NCI-H748 (cell line): ENCODE measurements around the gene USP10.

Experiments used
- DNase-seq: peaks from one replicate; lab custom pipeline; 2025; ENCODE audit not compliant: unreplicated experiment; lab: John Stamatoyannopoulos, UW

The USP10 gene

DNA sequence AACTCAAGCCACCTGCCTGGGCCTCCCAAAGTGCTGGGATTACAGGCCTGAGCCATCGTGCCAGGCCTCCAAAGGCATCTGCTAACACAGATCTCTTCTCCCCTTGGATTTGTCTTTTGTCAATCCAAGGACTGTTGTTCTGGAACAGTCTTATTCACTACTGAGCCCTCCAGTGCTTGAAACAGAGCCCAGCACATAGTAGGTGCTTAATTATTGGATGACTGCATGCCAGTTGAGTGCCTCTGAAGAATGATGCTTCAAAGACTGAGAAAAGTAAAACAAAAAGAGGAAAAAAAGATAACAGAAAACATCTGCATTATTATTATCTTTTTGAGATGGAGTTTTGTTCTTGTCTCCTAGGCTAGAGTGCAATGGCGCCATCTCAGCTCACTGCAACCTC is 118.3 kb downstream of the USP10 start:
- no peak for DNase-seq

DNA sequence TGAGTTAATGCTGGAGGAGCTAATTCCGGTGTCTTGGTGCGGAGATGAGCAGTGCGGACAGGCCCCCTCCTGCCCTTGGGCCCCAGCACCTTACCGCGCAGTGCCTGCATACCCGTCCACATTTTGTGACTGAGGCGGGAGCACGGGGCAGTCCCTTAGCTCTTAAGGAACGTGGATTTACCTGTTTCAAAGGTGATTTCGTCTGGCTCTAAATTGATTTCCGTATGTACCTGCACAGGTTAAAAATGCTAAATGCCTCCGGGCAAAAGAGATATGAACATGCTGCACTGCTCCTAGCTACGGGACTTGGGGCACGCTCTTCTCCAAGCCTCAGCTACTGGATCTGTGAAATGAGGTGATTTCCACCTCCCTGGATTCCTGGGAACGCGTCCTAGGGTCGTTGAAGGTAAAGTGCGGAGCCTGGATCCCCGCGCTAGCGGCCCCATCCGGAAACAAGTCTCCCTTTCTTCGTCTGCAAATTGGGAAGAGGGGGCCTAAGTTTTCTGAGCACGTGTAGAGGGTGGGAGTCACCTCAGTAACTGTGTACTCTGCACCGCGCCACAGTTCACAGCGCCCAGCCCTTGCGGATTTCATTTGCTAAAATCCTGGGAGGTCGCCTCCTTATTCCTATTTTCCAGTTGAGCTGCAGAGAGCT is 119.3 kb downstream of the USP10 start:
- DNase-seq = no peak

DNA sequence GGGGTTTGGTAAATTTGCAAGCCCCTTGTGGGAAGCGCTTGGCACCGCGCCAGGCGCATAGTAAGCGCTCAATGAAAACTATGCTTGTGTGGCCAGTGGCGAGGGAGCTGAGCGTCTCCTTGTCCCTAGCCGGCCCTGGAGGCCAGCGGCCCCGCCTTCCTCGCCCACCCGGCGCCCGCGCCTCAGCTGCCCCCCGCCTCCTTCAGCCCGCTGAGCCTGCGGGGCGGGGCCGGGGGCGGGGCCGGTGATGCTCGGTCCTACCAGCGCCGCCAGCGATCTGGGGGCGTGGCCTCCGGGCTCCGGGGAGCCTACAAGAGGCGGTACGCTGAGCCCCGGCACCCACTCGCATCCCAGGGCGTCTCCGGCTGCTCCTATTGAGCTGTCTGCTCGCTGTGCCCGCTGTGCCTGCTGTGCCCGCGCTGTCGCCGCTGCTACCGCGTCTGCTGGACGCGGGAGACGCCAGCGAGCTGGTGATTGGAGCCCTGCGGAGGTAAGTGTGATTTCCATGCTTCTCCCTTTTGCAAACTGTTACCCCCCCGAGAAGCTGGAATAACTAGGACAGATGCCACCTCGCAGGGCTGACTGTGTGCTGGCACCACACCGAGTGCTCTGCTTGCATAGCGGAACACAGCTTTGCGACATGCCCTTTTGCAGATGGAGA is 120.0 kb downstream of the USP10 start, which contains the start of gene CRISPLD2:
CRISPLD2 (plus strand) TSS at position 342 of the 661 bp plus-strand sequence. CDS start 18,511 bp downstream, outside the sequence.
- DNase-seq = peak; percentile 89

DNA sequence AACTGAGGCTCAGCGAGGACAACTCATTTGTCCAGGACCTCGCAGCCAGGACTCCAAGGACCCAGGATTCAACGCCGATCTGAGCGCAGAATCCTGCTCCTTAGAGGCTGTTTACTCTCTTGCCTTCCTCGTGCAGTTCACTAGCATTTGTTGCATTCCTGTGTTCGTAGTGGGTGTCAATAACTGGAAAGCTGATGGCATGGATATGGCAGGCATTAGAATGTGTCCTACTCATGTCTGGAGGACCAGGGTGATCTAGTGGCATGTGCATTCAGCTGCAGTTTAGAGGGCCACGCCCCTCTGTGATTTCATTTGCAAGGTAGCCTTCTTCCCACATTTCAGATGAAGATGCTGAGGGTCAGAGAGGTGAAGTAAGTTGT is 120.5 kb downstream of the USP10 start:
- DNase-seq = peak; percentile 30

DNA sequence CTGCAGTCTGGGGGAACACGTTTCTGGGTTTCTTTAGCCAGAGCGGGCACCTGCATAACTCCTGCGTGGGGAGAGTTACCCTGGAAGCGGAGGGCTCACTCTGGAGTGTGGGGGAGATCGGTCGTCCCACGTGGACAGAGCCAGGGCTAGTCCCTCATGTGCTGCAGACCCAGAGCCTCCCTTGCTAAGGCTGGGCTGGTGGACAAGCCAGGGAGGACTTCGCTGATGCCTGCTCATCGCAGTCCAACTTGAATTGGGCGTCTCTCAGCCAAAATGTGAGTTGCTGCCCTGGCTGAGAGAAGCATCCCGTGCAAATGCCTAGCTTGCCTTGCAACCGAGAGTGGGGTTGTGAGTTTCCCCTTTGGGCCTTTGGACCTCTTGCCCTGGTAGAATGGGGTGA is 121.0 kb downstream of the USP10 start:
- no peak for DNase-seq

DNA sequence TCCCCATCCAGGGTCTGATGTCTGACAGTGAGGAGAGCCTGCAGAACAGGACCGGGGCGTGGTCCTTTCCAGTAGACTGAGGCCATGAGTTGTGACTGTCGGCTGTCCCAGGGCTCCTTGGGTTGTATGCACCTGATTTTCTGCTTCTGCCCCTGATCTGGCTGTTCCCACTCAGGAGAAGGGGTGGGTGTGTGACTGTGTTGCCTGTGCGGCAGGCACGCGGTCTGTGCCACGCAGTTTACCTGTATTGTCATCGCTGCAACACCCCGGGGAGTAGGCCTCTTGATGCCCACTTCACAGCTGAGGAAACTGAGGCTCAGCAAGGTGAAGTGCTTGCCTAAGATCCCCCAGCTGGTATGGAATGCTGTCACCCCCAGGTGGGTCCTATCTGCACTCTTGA is 121.4 kb downstream of the USP10 start:
- DNase-seq = no peak

DNA sequence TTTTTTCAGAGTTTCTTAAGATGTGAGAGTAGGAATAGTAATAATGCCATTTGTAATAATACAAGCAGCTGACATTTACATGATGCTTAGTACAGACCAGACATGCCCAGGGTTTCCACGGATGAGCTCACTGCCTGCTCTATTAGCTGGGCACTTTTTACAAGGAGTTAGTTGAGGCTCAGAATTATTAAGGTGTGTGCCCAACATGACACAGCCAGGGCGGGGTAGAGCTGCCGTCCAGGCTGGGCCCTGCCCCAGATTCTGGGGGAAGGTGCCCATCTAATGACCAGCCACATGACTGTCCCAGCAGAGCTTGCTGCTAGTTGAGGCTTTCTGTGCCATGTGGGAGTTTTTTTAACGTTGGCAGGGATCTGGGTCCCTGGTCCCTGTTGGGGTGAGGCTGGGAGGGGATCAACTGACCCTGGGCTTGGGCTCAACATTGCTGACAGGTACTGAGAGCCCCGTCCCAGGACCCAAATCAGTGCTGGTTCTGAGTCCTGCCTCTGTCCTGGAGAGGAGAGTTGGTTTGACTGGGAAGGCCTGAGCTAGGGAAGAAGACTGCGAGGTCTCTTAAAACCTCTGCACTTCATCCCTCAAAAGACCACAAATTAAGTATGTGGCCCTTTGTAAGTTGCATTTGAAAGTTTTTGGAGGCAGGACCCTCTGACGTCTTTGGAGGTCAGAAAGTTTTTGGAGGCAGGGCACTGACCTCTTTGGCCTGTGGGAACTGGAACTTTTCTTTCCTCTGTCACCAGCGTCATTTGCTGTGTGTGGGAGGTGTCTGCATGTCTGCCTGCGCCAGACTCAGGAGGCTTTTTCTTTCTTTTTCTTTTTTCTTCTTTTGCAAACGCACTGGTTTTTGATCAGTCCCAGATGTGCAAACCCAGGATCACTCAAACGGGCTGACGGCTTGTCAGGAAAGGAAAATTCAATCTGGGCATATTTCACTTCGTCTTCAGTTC is 122.2 kb downstream of the USP10 start:
- DNase-seq = no peak

DNA sequence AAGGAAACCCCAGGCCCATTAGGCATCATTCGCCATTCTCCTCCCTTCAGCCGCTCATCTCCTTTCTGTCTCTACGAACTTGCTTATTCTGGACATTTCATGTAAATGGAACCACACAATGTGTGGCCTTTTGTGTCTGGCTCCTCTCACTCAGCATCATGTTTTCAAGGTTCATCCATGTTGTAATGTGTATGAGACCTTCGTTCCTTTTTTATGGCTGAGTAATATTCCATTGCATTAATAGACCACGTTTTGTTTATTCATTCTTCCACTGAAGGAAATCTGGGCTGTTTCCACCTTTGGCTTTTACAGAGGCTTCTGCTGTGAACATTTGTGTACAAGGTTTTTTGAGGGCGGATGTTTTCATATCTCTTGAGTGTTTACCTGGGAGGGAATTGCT is 123.2 kb downstream of the USP10 start:
- DNase-seq = no peak

DNA sequence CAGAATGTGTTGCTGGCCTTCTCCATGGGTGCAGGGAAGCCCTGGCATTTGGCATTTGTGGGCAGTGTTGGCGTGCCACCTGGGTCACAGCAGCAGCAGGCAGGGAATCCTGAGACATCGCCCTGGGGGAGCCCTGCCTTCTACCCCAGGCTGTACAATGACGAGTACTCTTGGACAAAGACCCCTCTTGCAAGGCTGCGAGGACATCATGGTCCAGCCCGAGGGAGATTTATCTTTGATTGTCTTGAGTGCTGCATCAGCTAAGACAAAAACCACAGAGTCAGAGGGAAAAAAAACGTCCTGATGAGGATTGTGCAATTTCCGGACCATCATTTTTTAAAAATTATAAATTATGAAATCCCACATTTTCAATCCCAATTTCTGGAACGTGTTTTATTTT is 123.7 kb downstream of the USP10 start:
- no peak for DNase-seq

DNA sequence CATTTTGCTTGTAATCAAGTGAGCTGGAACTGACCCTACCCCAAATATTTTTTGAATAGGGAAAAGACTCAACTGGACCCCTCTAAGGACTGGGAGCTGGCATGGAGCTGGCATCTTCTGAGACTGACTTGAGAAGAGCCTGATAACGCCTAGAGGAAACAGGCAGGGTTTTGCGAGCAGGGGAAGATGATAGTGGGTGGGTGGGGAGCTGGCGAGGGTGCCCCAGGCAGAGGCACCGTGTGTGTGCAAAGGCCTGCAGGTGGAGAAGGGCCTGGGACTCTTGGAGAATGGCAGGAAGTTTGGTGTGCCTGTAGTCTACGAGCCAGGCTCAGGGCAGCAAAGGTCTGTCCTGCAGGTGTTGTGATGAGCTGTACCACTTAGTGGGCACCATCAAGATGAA is 124.1 kb downstream of the USP10 start:
- no peak for DNase-seq

DNA sequence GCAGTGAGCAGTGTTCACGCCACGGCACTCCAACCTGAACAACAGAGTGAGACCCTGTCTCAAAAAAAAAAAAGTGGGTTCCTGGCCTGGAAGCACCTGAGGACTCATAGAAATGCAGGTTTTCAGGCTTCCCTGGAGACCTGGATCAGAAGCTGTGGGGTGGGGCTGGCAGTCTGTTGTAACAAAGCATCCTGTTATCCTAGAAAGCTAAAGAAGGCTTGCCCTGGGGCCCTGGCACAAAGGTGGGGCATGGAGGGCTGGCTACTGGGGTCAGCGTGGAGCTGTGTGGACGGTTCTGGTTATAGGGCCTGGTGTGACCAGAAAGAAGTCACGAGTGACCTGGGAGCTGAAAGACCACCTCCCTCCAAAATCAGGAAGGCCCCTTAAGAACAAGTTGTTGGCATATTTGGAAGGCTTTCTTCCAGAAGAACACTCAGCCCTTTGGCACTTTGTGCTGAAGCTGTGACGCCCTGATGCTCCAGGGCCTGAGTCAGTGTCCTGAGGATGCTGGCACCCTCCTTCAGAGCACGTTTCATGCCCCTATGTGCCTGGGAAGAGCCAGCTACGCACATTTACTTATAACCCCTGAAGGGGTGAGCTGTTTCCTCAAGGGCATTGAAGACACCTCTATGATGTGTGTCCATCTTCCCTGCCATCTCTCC is 126.2 kb downstream of the USP10 start:
- DNase-seq = no peak

DNA sequence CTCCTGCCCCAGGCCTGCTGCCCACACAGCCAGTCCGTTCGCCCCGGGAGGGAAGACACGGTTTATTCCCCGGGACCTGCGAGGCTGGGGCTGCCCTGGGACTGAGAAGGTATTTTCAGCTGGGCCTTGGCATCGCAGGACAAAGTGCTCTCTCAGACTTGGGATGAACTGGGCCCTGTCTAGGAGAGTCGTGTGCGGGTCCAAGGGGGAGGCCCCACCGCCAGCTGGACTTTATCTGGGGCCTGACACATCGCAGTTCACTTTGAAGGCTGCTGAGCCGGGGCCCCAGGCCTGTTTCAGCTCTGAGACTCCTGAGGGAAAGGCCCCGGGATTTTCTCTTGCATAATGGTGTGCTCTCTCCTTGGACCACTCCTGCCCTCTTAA is 126.8 kb downstream of the USP10 start:
- DNase-seq = no peak

DNA sequence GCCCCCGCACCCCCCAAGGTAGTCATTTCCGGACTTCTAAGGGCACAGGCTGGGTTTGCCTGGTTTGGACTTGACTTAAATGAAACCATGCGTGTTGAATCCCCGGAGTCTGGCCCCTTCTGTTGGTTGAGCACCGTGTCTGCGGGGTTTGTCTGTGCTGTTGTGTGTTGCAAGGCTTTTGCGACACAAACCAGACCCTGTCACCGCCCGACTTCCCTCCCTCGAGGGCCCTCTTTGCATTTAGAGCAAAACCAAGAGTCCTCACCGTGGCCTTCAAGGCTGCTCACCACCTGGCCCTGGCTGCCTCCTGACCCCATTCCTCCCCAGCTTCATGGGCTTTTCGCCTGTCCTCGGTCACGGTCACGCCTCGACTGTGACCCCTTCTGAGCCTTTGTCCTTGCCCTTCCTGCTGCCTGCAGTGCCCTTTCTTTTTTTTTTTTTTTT is 127.4 kb downstream of the USP10 start:
- no peak for DNase-seq

DNA sequence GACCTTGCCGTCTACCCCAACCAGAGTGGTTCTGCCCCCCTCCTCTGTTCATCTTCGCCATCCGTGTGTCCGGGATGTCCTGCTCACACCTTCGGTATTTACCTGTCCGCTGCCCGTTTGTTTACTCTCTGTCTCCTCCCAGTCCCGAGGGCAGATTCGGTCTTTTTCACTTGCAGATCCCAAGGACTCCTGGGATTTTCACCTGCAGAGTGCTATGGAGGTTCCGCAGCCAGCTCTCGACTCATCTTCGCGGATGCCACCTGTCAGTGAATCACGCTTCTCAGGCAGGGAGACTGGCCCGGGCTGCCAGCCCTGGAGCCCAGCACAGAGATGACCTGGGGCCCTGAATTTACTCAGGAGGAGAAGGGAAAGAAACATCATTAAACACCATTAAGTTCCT is 128.1 kb downstream of the USP10 start:
- no peak for DNase-seq

DNA sequence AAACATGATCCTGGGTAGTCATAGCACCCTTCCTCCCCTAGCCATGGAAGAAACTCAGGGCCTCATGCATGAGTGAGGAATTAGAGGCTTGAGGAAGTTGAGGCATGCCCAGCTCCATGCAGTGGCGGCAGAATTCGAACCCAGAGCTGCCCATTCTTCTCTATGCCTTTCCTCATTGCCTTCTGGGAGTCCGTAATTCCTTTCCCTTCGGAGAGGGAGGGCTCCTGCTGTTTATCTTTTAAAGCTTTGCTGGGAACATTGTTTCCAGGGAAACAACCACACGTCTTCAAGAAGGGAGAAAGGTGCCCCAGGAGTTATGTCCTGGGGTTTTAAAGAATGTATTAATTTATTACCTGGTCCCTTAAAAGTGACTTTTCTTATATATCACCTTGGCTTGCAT is 128.5 kb downstream of the USP10 start:
- no peak for DNase-seq
